Measurements from ENCODE around the gene TWF2. TPM values are rescaled to one million over a fixed set of nuclear protein-coding genes. Genes with fewer than 3 reads are reported as not detected.

TWF2 gene
- total and polyA plus RNA-seq, 2 of the 13 experiments (the other 11 are each of a cell fraction or from before 2014, with no cell fraction given): 45.5 to 108 TPM

- TF ChIP-seq, protein P1, sequence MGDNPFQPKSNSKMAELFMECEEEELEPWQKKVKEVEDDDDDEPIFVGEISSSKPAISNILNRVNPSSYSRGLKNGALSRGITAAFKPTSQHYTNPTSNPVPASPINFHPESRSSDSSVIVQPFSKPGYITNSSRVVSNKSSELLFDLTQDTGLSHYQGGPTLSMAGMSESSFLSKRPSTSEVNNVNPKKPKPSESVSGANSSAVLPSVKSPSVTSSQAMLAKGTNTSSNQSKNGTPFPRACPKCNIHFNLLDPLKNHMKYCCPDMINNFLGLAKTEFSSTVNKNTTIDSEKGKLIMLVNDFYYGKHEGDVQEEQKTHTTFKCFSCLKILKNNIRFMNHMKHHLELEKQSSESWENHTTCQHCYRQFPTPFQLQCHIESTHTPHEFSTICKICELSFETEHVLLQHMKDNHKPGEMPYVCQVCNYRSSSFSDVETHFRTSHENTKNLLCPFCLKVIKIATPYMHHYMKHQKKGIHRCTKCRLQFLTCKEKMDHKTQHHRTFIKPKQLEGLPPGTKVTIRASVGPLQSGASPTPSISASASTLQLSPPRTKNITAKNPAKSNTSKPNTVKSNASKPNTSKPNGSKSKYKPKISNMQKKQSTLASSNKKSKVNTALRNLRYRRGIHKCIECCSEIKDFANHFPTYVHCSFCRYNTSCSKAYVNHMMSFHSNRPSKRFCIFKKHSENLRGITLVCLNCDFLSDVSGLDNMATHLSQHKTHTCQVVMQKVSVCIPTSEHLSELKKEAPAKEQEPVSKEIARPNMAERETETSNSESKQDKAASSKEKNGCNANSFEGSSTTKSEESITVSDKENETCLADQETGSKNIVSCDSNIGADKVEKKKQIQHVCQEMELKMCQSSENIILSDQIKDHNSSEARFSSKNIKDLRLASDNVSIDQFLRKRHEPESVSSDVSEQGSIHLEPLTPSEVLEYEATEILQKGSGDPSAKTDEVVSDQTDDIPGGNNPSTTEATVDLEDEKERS (CRISPR knock-in tag; IDR thresholded peaks at IDR 0.05): 0 out of 2 replicates have a peak, but pooled peaks have one; percentile 28
- no peak for TF ChIP-seq ZNF343 (CRISPR knock-in tag; IDR thresholded peaks at IDR 0.05)
- TF ChIP-seq ARID4A (CRISPR knock-in tag; IDR thresholded peaks at IDR 0.05; ENCODE audit: borderline replicate concordance): peak; percentile 21; the same call in 1 of the 2 replicates
- TF ChIP-seq EEA1 (CRISPR knock-in tag; IDR thresholded peaks at IDR 0.05; ENCODE audit: borderline replicate concordance): no peak
- TF ChIP-seq ZNF205 (CRISPR knock-in tag; IDR thresholded peaks at IDR 0.05): no peak
- no peak for TF ChIP-seq ZNF3 (CRISPR knock-in tag; IDR thresholded peaks at IDR 0.05)
- TF ChIP-seq ZSCAN22 (CRISPR knock-in tag; IDR thresholded peaks at IDR 0.05): no peak
- TF ChIP-seq PRMT3 (CRISPR knock-in tag; IDR thresholded peaks at IDR 0.05; ENCODE audit: borderline replicate concordance, low read depth): no peak
These were observed 7.3 kb downstream of the TWF2 start (continued) for GRCh38 chr3:52231502-52232278.
